Activated CD4-positive, alpha-beta T cell treated with anti-CD3 and anti-CD28 coated beads, Interleukin-2, Interleukin-4, amounts not matched to agents 100 ng/mL and 50 ng/mL, durations not matched to agents 16 hours and 8 hours (primary cell): Measurements from ENCODE around the gene PRR27.

Experiments
- DNase-seq: peaks from one replicate; pipeline ENCODE4 v3.0.0-alpha.2; 2020; ENCODE audit warnings: low spot score

Gene PRR27

GRCh38 chr4:70153937-70154336 lies at the start of gene PRR27:
Gene PRR27 (plus strand): TSS chr4:70154237. CDS start chr4:70154376, 139 bp downstream.
- no peak for DNase-seq

GRCh38 chr4:70110917-70111316 lies 43.1 kb upstream of the PRR27 start:
- DNase-seq = no peak

- no peak for DNase-seq
Measured at GRCh38 chr4:70113656-70114055, 40.4 kb upstream of the PRR27 start.

GRCh38 chr4:70114096-70114495 lies 39.9 kb upstream of the PRR27 start:
- no peak for DNase-seq

- DNase-seq = no peak
Measured at GRCh38 chr4:70120323-70120722, 33.7 kb upstream of the PRR27 start.

- no peak for DNase-seq
Measured at GRCh38 chr4:70133473-70133872, 20.6 kb upstream of the PRR27 start.

- no peak for DNase-seq
Measured at GRCh38 chr4:70138751-70139150, 15.3 kb upstream of the PRR27 start.

- DNase-seq = no peak
Measured at GRCh38 chr4:70151271-70151670, 2.8 kb upstream of the PRR27 start.

GRCh38 chr4:70152088-70152487 lies 1.9 kb upstream of the PRR27 start:
- no peak for DNase-seq

- DNase-seq = no peak
Measured at GRCh38 chr4:70158576-70158975, 4.5 kb downstream of the PRR27 start.

- no peak for DNase-seq
Measured at GRCh38 chr4:70177090-70177489, 23.1 kb downstream of the PRR27 start.

- DNase-seq = no peak
Measured at GRCh38 chr4:70178075-70178660, 24.1 kb downstream of the PRR27 start.

- DNase-seq = no peak
Measured at GRCh38 chr4:70179811-70180210, 25.8 kb downstream of the PRR27 start.

GRCh38 chr4:70181864-70182263 lies 27.8 kb downstream of the PRR27 start:
- DNase-seq = no peak

GRCh38 chr4:70182517-70183167 lies 28.6 kb downstream of the PRR27 start:
- no peak for DNase-seq

- peak; percentile 26 for DNase-seq
Measured at GRCh38 chr4:70183168-70183939, 29.3 kb downstream of the PRR27 start.

- DNase-seq = no peak
Measured at GRCh38 chr4:70183940-70184246, 29.9 kb downstream of the PRR27 start.

GRCh38 chr4:70187216-70187615 lies 33.2 kb downstream of the PRR27 start:
- no peak for DNase-seq

GRCh38 chr4:70190579-70190978 lies 36.5 kb downstream of the PRR27 start:
- no peak for DNase-seq

GRCh38 chr4:70191647-70192046 lies 37.6 kb downstream of the PRR27 start:
- DNase-seq = no peak

- no peak for DNase-seq
Measured at GRCh38 chr4:70192895-70193294, 38.9 kb downstream of the PRR27 start.

GRCh38 chr4:70195425-70195824 lies 41.4 kb downstream of the PRR27 start, which contains the start of gene ODAM:
Gene ODAM (plus strand): TSS chr4:70195725. CDS start chr4:70196544, 819 bp downstream.
- DNase-seq = no peak

GRCh38 chr4:70196857-70197256 lies 42.8 kb downstream of the PRR27 start:
- DNase-seq = no peak
